Testis (tissue), 2 donors: ENCODE measurements around the gene DDX17.

Experiments used
- CTCF ChIP-seq, 3 experiments: fragments of 450-650 bp in 2 of 3; fragments of 200-600 bp in 1 of 3; sonication (generic) in 1 of 3; IDR thresholded peaks; one replicate each; pipeline ENCODE4 v1.5.1; 2016 to 2019; ENCODE audit warnings: antibody characterized with exemption in 3 of 3, mild to moderate bottlenecking in 2 of 3, moderate library complexity in 1 of 3
- POLR2A ChIP-seq: fragments of 450-650 bp; IDR thresholded peaks from one replicate; pipeline ENCODE4 v1.6.1; 2017; ENCODE audit warnings: antibody characterized with exemption, mild to moderate bottlenecking, moderate library complexity

- no peak for TF ChIP-seq POLR2A
- no peak for TF ChIP-seq CTCF (IDR thresholded peaks at IDR 0.05)
These were observed 57.0 kb downstream of the DDX17 start for GRCh38 chr22:38448945-38449745.
